Measurements from ENCODE around the gene OR2F2.

- TF ChIP-seq POLR2AphosphoS5 (IDR thresholded peaks at IDR 0.05; ENCODE audit: borderline replicate concordance, low read depth, low read length) (no peak), FOXP2 (optimal IDR thresholded peaks at IDR 0.05; ENCODE audit: control extremely low read depth, extremely low read length, insufficient read depth) (no peak), EZH2 (IDR thresholded peaks at IDR 0.05) (no peak)
Measured at GRCh38 chr7:143901332-143901667, 33.7 kb upstream of the OR2F2 start.
